ENCODE results near the gene USE1.

DNA sequence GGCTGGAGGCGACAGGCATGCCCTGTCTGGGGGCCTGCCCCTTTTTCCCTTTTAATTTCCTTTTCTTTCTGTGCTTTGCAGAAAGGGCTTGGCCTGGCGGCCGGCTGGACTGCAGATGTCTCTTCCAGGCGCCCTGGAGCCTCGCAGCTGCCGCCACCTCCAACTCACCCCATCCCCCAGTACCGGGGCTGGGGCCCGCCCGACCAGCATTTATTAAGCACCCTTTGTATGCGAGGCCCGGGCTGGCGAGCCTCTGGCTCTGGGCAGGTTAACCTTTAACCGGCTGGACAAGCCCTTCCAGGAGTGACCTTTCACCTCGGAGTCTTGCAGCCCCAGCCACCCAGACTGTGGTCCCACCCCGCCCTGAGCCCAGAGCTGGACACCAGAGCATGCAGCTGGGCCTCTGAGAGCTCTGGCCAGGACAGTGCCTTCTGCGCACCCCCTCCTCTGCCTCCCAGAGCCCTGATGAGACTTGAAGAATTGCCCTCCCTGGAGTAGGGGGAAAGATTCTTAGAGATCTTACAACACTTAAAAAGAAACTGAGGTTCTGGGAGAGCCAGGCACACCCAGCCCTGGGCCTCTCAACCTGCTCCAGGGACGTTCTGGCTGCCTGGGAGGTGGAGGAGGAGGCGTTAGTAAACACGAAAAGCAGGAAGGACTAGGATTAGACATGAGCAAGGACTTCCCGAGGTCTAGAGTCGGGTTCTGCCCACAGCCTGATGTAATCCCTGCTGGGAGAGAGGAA is 31.7 kb downstream of the USE1 start:
- TF ChIP-seq CREB1 (CRISPR knock-in tag; IDR thresholded peaks at IDR 0.05; ENCODE audit: low read depth) (no peak), JUNB (IDR thresholded peaks at IDR 0.05; ENCODE audit: unreplicated experiment) (no peak), POLR2AphosphoS5 (IDR thresholded peaks at IDR 0.05; ENCODE audit: low read depth) (no peak), EZH2 (IDR thresholded peaks at IDR 0.05; ENCODE audit: low read depth, unreplicated experiment) (no peak), ZNF114 (CRISPR knock-in tag; IDR thresholded peaks at IDR 0.05) (no peak), NANOG (IDR thresholded peaks at IDR 0.05; ENCODE audit: borderline replicate concordance) (no peak), EZH2phosphoT487 (IDR thresholded peaks at IDR 0.05; ENCODE audit: unreplicated experiment) (no peak), STAT1 (IDR thresholded peaks at IDR 0.05; ENCODE audit: unreplicated experiment) (no peak)
- TF ChIP-seq, protein P1, sequence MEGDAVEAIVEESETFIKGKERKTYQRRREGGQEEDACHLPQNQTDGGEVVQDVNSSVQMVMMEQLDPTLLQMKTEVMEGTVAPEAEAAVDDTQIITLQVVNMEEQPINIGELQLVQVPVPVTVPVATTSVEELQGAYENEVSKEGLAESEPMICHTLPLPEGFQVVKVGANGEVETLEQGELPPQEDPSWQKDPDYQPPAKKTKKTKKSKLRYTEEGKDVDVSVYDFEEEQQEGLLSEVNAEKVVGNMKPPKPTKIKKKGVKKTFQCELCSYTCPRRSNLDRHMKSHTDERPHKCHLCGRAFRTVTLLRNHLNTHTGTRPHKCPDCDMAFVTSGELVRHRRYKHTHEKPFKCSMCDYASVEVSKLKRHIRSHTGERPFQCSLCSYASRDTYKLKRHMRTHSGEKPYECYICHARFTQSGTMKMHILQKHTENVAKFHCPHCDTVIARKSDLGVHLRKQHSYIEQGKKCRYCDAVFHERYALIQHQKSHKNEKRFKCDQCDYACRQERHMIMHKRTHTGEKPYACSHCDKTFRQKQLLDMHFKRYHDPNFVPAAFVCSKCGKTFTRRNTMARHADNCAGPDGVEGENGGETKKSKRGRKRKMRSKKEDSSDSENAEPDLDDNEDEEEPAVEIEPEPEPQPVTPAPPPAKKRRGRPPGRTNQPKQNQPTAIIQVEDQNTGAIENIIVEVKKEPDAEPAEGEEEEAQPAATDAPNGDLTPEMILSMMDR (conservative IDR thresholded peaks at IDR 0.05; ENCODE audit: low read depth in 2 of 2) = no peak
- TF ChIP-seq, protein P2, sequence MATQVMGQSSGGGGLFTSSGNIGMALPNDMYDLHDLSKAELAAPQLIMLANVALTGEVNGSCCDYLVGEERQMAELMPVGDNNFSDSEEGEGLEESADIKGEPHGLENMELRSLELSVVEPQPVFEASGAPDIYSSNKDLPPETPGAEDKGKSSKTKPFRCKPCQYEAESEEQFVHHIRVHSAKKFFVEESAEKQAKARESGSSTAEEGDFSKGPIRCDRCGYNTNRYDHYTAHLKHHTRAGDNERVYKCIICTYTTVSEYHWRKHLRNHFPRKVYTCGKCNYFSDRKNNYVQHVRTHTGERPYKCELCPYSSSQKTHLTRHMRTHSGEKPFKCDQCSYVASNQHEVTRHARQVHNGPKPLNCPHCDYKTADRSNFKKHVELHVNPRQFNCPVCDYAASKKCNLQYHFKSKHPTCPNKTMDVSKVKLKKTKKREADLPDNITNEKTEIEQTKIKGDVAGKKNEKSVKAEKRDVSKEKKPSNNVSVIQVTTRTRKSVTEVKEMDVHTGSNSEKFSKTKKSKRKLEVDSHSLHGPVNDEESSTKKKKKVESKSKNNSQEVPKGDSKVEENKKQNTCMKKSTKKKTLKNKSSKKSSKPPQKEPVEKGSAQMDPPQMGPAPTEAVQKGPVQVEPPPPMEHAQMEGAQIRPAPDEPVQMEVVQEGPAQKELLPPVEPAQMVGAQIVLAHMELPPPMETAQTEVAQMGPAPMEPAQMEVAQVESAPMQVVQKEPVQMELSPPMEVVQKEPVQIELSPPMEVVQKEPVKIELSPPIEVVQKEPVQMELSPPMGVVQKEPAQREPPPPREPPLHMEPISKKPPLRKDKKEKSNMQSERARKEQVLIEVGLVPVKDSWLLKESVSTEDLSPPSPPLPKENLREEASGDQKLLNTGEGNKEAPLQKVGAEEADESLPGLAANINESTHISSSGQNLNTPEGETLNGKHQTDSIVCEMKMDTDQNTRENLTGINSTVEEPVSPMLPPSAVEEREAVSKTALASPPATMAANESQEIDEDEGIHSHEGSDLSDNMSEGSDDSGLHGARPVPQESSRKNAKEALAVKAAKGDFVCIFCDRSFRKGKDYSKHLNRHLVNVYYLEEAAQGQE (IDR thresholded peaks at IDR 0.05; ENCODE audit: unreplicated experiment) = no peak

Data from GM23338 (cell line).